ENCODE results near the gene SDK1. TPM values are rescaled to one million over a fixed set of nuclear protein-coding genes. Genes with fewer than 3 reads are reported as not detected.

SDK1 gene
- total and polyA plus RNA-seq, 7 experiments from 2014 or later: 0.07 to 2.5 (median 0.54) TPM

DNA sequence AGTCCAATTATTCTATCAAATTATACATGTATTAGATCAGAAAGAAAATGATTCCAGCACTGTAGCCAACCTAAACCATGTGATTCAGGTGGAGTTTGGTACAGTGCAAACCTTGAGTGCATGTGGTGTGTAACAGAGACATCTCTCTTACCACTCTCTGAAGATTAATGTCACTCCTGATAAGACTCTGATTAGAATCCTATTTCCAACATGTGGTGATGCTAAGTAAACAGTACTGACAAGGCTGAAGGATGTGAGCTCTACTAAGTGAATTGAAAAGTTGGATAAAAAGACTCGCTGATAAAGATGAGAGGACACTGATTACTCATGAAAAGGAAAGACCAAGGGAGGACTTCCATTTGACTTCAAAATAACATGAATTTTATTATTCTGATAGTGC, 232.0 kb downstream of the SDK1 start:
- POLR2A ChIA-PET: no interaction called here
- no peak overlapping the region for H3K4me3 ChIP-seq (ENCODE audit: low read length)
- Mint-ChIP-seq H3K4me3 (peak overlapping the region in 1 of 10 donors; percentile 17), H3K27ac (peak overlapping the region in 1 of 9 donors; percentile 15), H3K27me3 (peaks cover 0 to 3% (median 0%) of the 10 kb centered on the region in 5 donors), H3K9me3 (peaks cover 0 to 2% (median 0%) of the 10 kb centered on the region in 11 donors), H3K4me1 (peaks cover 0 to 16% (median 15%) of the 10 kb centered on the region in 7 donors), H3K36me3 (no peaks in the 10 kb centered on the region)
- ATAC-seq (no peak), DNase-seq (no peak)
- CTCF ChIA-PET: no interaction called here
- H3K4me1 ChIP-seq (ENCODE audit: control insufficient read depth in 2 of 2, insufficient read depth in 2 of 2, low read length in 2 of 2): no peaks in the 10 kb centered on the region
- intact Hi-C loops (cut with micrococcal nuclease): no loop called here
- no peaks in the 10 kb centered on the region for H3K9me3 ChIP-seq (ENCODE audit: control insufficient read depth in 2 of 3, low read length in 3 of 3)
- no peaks in the 10 kb centered on the region for H3K27me3 ChIP-seq (ENCODE audit: control insufficient read depth in 2 of 2, insufficient read depth in 2 of 2, low read length in 2 of 2)
- no peaks in the 10 kb centered on the region for H3K36me3 ChIP-seq (ENCODE audit: control insufficient read depth in 2 of 3, insufficient read depth in 3 of 3, low read length in 3 of 3)
- no peak overlapping the region for H3K27ac ChIP-seq (ENCODE audit: low read depth, low read length)

DNA sequence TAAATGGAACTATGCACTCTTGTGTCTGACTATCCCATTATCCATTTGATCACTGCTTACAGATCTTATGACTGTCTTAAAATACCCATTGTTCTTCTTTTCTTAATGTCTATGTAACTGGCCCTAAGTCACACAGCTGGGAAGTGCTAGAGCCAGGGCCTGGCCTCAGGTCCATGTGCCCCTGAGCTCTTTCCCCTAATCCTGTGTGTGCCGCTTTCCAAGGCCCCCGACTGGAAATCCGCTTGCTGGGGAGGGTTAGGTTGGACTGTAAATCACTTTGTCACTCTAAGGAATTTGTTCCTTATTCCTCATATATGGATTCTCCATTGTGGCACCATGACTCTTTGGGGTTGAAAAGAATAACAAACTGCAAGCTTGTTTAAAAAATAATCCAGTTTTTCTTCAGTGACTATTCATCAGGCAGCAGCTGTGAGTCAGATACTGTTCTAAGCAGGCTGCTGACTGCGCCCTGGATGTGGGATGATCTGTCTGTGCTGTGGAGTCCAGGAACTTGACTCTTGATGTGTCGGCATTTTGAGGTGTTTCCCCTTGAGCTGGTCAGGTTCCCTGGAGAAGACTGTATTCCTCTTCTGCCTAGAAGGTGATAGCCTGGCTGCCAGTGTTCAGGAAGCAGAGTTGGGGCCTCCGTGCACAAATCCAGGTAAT, 236.3 kb downstream of the SDK1 start:
- H3K27me3 ChIP-seq (ENCODE audit: control insufficient read depth in 2 of 2, insufficient read depth in 2 of 2, low read length in 2 of 2): no peaks in the 10 kb centered on the region
- peaks cover 0 to 3% (median 0%) of the 10 kb centered on the region in 5 donors for H3K27me3 Mint-ChIP-seq
- intact Hi-C loops (cut with micrococcal nuclease): no loop called here
- H3K9me3 Mint-ChIP-seq: peaks cover 0 to 2% (median 0%) of the 10 kb centered on the region in 11 donors
- no peak for ATAC-seq
- ChIA-PET CTCF (no interaction called here), POLR2A (no interaction called here)
- H3K27ac Mint-ChIP-seq: no peak overlapping the region
- no peak for DNase-seq
- peaks cover 0 to 16% (median 15%) of the 10 kb centered on the region in 7 donors for H3K4me1 Mint-ChIP-seq
- H3K4me1 ChIP-seq (ENCODE audit: control insufficient read depth in 2 of 2, insufficient read depth in 2 of 2, low read length in 2 of 2): no peaks in the 10 kb centered on the region
- no peak overlapping the region for H3K4me3 ChIP-seq (ENCODE audit: low read length)
- no peaks in the 10 kb centered on the region for H3K9me3 ChIP-seq (ENCODE audit: control insufficient read depth in 2 of 3, low read length in 3 of 3)
- H3K4me3 Mint-ChIP-seq: no peak overlapping the region
- H3K36me3 ChIP-seq (ENCODE audit: control insufficient read depth in 2 of 3, insufficient read depth in 3 of 3, low read length in 3 of 3): no peaks in the 10 kb centered on the region
- H3K36me3 Mint-ChIP-seq: no peaks in the 10 kb centered on the region
- no peak overlapping the region for H3K27ac ChIP-seq (ENCODE audit: low read depth, low read length)

DNA sequence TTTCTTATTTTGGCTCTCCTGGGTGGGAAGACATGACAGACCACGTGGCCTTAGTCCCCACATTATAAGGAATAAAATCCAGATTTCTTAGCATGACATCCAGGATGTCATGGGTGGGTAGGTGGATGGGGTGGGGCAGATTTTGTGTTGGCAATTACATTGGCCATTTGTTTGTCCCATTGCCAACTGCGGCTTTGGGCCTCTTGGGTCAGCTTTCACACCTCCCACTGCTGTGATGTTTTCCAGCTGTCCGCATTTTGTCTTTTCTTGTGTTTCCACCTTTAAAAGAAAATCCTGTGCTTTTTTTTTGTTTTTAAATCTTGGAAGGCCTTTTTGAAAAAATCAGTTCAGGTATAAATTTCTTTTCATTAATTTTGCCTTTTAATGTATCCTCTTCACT, 237.0 kb downstream of the SDK1 start:
- Histone ChIP-seq H3K4me1 (ENCODE audit: control insufficient read depth in 2 of 2, insufficient read depth in 2 of 2, low read length in 2 of 2) (no peaks in the 10 kb centered on the region), H3K9me3 (ENCODE audit: control insufficient read depth in 2 of 3, low read length in 3 of 3) (no peaks in the 10 kb centered on the region), H3K27ac (ENCODE audit: low read depth, low read length) (no peak overlapping the region), H3K36me3 (ENCODE audit: control insufficient read depth in 2 of 3, insufficient read depth in 3 of 3, low read length in 3 of 3) (no peaks in the 10 kb centered on the region), H3K4me3 (ENCODE audit: low read length) (no peak overlapping the region), H3K27me3 (ENCODE audit: control insufficient read depth in 2 of 2, insufficient read depth in 2 of 2, low read length in 2 of 2) (no peaks in the 10 kb centered on the region)
- intact Hi-C loops (cut with micrococcal nuclease): no loop called here
- ChIA-PET POLR2A (no interaction called here), CTCF (no interaction called here)
- no peaks in the 10 kb centered on the region for H3K36me3 Mint-ChIP-seq
- H3K4me1 Mint-ChIP-seq: peaks cover 0 to 11% (median 11%) of the 10 kb centered on the region in 7 donors
- H3K27me3 Mint-ChIP-seq: peaks cover 0 to 3% (median 0%) of the 10 kb centered on the region in 5 donors
- no peak overlapping the region for H3K4me3 Mint-ChIP-seq
- H3K27ac Mint-ChIP-seq: no peak overlapping the region
- peaks cover 0 to 2% (median 0%) of the 10 kb centered on the region in 11 donors for H3K9me3 Mint-ChIP-seq
- ATAC-seq (no peak), DNase-seq (no peak)

DNA sequence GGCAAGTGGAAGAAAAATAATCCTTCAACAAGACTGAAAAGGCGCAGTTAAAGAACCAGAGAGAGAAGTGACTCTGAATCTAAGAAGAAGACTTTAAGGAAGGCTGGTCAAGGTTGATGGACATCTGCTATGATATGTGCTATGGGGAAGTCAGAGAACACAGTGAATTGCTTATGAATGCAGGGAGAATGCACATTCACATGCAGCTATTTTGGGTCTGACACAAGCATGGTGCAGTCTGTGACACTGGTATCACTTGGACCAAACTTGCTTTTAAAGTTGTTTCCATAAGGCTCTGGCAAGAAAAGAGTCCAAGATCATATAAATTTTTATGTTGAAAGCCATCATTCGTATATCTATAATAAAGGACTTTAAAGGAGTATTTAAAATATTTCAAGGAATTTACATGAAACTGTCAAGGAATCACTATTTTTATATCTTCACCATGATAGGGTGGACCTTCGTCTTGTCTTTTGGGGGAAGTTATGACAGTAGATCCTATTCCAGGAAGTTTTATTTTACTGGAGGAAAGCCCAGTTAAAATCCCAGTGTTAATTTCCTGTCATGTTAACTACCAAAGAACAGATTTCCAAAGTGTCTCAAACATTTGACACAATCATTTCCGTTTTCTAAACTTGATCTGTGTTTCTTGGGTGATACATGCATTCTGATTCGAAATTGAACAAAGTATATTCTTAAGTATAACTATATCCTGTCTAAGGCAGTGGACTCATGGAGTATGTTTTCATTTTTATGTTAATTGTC, 239.6 kb downstream of the SDK1 start:
- no peaks in the 10 kb centered on the region for H3K4me1 ChIP-seq (ENCODE audit: control insufficient read depth in 2 of 2, insufficient read depth in 2 of 2, low read length in 2 of 2)
- no peaks in the 10 kb centered on the region for H3K9me3 ChIP-seq (ENCODE audit: control insufficient read depth in 2 of 3, low read length in 3 of 3)
- Mint-ChIP-seq H3K27ac (no peak overlapping the region), H3K4me3 (no peak overlapping the region), H3K4me1 (peaks cover 0 to 13% (median 1%) of the 10 kb centered on the region in 7 donors), H3K9me3 (peaks cover 0 to 4% (median 0%) of the 10 kb centered on the region in 11 donors), H3K27me3 (no peaks in the 10 kb centered on the region), H3K36me3 (no peaks in the 10 kb centered on the region)
- DNase-seq: no peak
- H3K27ac ChIP-seq (ENCODE audit: low read depth, low read length): no peak overlapping the region
- intact Hi-C loops (cut with micrococcal nuclease): no loop called here
- no peak for ATAC-seq
- ChIA-PET POLR2A (no interaction called here), CTCF (no interaction called here)
- H3K4me3 ChIP-seq (ENCODE audit: low read length): no peak overlapping the region
- no peaks in the 10 kb centered on the region for H3K27me3 ChIP-seq (ENCODE audit: control insufficient read depth in 2 of 2, insufficient read depth in 2 of 2, low read length in 2 of 2)
- H3K36me3 ChIP-seq (ENCODE audit: control insufficient read depth in 2 of 3, insufficient read depth in 3 of 3, low read length in 3 of 3): no peaks in the 10 kb centered on the region

DNA sequence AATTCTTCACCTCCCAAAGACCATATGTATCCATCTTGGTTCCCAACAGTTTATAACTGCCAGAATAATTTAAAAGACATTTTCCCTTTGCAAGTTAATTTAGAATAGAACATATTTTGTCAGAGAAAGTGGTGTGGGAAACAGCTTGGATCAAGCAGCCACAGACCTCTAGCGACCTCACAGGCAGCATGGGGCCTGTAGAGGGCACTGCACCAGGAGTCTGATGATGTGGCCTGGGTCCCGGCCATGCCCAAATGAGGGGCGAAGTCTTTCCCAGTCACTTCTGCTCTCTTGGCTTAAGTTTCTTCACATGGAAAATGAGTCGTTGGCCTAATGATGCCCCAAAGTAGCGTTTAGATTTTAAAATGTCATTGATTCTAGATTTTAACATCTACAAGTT, 243.2 kb downstream of the SDK1 start:
- no peaks in the 10 kb centered on the region for H3K27me3 ChIP-seq (ENCODE audit: control insufficient read depth in 2 of 2, insufficient read depth in 2 of 2, low read length in 2 of 2)
- no peak overlapping the region for H3K27ac ChIP-seq (ENCODE audit: low read depth, low read length)
- intact Hi-C loops (cut with micrococcal nuclease): no loop called here
- no peaks in the 10 kb centered on the region for H3K9me3 ChIP-seq (ENCODE audit: control insufficient read depth in 2 of 3, low read length in 3 of 3)
- ATAC-seq: no peak
- no peak for DNase-seq
- no peak overlapping the region for H3K4me3 Mint-ChIP-seq
- H3K4me1 ChIP-seq (ENCODE audit: control insufficient read depth in 2 of 2, insufficient read depth in 2 of 2, low read length in 2 of 2): no peaks in the 10 kb centered on the region
- no peaks in the 10 kb centered on the region for H3K36me3 Mint-ChIP-seq
- peaks cover 0 to 3% (median 0%) of the 10 kb centered on the region in 5 donors for H3K27me3 Mint-ChIP-seq
- H3K9me3 Mint-ChIP-seq: peaks cover 0 to 4% (median 0%) of the 10 kb centered on the region in 11 donors
- H3K36me3 ChIP-seq (ENCODE audit: control insufficient read depth in 2 of 3, insufficient read depth in 3 of 3, low read length in 3 of 3): no peaks in the 10 kb centered on the region
- H3K4me1 Mint-ChIP-seq: peaks cover 0 to 13% (median 1%) of the 10 kb centered on the region in 7 donors
- ChIA-PET CTCF (no interaction called here), POLR2A (no interaction called here)
- H3K4me3 ChIP-seq (ENCODE audit: low read length): no peak overlapping the region
- no peak overlapping the region for H3K27ac Mint-ChIP-seq

DNA sequence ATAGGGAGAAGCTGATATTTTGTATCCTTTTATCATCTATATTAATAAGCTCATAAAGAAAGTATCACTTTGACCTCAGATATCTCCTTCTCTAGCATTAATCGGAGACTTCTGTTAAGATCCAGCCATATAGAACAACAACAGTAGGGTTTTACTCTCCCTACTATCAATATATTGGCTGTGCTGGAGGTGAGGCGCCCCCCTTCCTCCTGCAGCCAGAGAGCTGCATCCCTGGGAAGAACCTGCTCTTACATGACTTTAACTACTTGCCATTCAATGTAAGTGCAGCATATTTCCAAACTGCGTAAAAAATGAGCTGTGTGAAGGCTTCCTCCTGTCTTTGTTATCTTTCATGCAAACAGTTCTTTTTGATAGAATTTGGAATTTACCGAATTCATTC, 247.8 kb downstream of the SDK1 start:
- no peaks in the 10 kb centered on the region for H3K9me3 ChIP-seq (ENCODE audit: control insufficient read depth in 2 of 3, low read length in 3 of 3)
- Mint-ChIP-seq H3K4me1 (peaks cover 0 to 13% (median 0%) of the 10 kb centered on the region in 7 donors), H3K9me3 (no peaks in the 10 kb centered on the region), H3K27ac (no peak overlapping the region), H3K27me3 (peaks cover 0 to 10% (median 0%) of the 10 kb centered on the region in 5 donors), H3K36me3 (no peaks in the 10 kb centered on the region), H3K4me3 (no peak overlapping the region)
- H3K4me3 ChIP-seq (ENCODE audit: low read length): no peak overlapping the region
- ChIA-PET POLR2A (interaction anchor here (0.6 kb wide), 1 partner anchor 18 kb away, joined by 3 read pairs; no protein-coding TSS in a partner anchor), CTCF (no interaction called here)
- H3K27me3 ChIP-seq (ENCODE audit: control insufficient read depth in 2 of 2, insufficient read depth in 2 of 2, low read length in 2 of 2): no peaks in the 10 kb centered on the region
- intact Hi-C loops (cut with micrococcal nuclease): no loop called here
- no peak overlapping the region for H3K27ac ChIP-seq (ENCODE audit: low read depth, low read length)
- DNase-seq (no peak), ATAC-seq (no peak)
- no peaks in the 10 kb centered on the region for H3K4me1 ChIP-seq (ENCODE audit: control insufficient read depth in 2 of 2, insufficient read depth in 2 of 2, low read length in 2 of 2)
- no peaks in the 10 kb centered on the region for H3K36me3 ChIP-seq (ENCODE audit: control insufficient read depth in 2 of 3, insufficient read depth in 3 of 3, low read length in 3 of 3)

Measured in naive thymus-derived CD4-positive, alpha-beta T cell (primary cell).